Neural cell (in vitro differentiated cells): ENCODE results near the gene SPATS2. TPM values are rescaled to one million over a fixed set of nuclear protein-coding genes. Genes with fewer than 3 reads are reported as not detected.

ENCODE experiments used
- H2AFZ ChIP-seq: fragments of 200-600, 300-800 bp; sonication (generic), shearing (Covaris generic); 2 replicates; pipeline ENCODE4 v1.6.0; 2014; ENCODE audit warnings: low read depth, mild to moderate bottlenecking, antibody characterized with exemption, low read length, moderate library complexity
- H3F3A ChIP-seq: fragments of 200-600 bp; shearing (Covaris generic); 2 replicates; pipeline ENCODE4 v1.6.1; 2016; ENCODE audit warnings: mild to moderate bottlenecking, moderate library complexity, mixed read lengths, antibody characterized with exemption, low read length; ENCODE audit not compliant: insufficient read depth, poor library complexity, severe bottlenecking
- H3K27ac ChIP-seq: fragments of 200-600, 300-800 bp; sonication (generic), shearing (Covaris generic); 2 replicates; pipeline ENCODE4 v1.5.1; 2014; ENCODE audit warnings: mild to moderate bottlenecking, low read length, moderate library complexity
- H3K27me3 ChIP-seq: fragments of 300-800, 200-600 bp; sonication (generic), shearing (Covaris generic); 2 replicates; pipeline ENCODE4 v1.6.0; 2014; ENCODE audit warnings: mild to moderate bottlenecking, low read depth, low read length, moderate library complexity; ENCODE audit not compliant: insufficient read depth
- H3K36me3 ChIP-seq: fragments of 300-800, 200-600 bp; sonication (generic), shearing (Covaris generic); 2 replicates; pipeline ENCODE4 v1.5.1; 2014; ENCODE audit warnings: mild to moderate bottlenecking, antibody characterized with exemption, low read length, moderate library complexity; ENCODE audit not compliant: insufficient read depth
- H3K4me2 ChIP-seq: fragments of 300-800, 200-600 bp; sonication (generic), shearing (Covaris generic); 2 replicates; pipeline ENCODE4 v1.6.0; 2014; ENCODE audit warnings: mild to moderate bottlenecking, low read length
- H3K4me3 ChIP-seq: fragments of 300-800, 200-600 bp; sonication (generic), shearing (Covaris generic); 2 replicates; pipeline ENCODE4 v1.5.1; 2014; ENCODE audit warnings: mild to moderate bottlenecking, low read length, moderate library complexity
- H3K79me2 ChIP-seq: fragments of 200-600 bp; shearing (Covaris generic); replicated peaks from 2 replicates; pipeline ENCODE4 v1.6.0; 2014; ENCODE audit warnings: mild to moderate bottlenecking, low read length, moderate library complexity; ENCODE audit not compliant: insufficient read depth
- H3K9ac ChIP-seq: fragments of 300-800, 200-600 bp; sonication (generic), shearing (Covaris generic); 2 replicates; pipeline ENCODE4 v1.6.1; 2016; ENCODE audit warnings: mild to moderate bottlenecking, low read length, mixed read lengths
- H3K9me2 ChIP-seq: fragments of 200-600 bp; shearing (Covaris generic); 2 replicates; pipeline ENCODE4 v1.6.1; 2016; ENCODE audit warnings: mild to moderate bottlenecking, low read length, mixed read lengths; ENCODE audit not compliant: insufficient read depth
- H3K9me3 ChIP-seq: fragments of 200-600, 300-800 bp; sonication (generic), shearing (Covaris generic); 2 replicates; pipeline ENCODE4 v1.6.1; 2016; ENCODE audit warnings: mild to moderate bottlenecking, mixed run types, low read length, moderate library complexity, mixed read lengths
- H4K20me1 ChIP-seq: fragments of 200-600 bp; shearing (Covaris generic); 2 replicates; pipeline ENCODE4 v1.6.1; 2016; ENCODE audit warnings: mild to moderate bottlenecking, mixed run types; ENCODE audit not compliant: insufficient read depth
- CTCF ChIP-seq: fragments of 450-650 bp; IDR thresholded peaks from 2 replicates; pipeline ENCODE4 v1.5.1; 2014; ENCODE audit warnings: antibody characterized with exemption, mild to moderate bottlenecking, moderate library complexity; ENCODE audit not compliant: poor library complexity, severe bottlenecking
- EP300 ChIP-seq: fragments of 450-650 bp; conservative IDR thresholded peaks from 2 replicates; pipeline ENCODE4 v1.6.1; 2014; ENCODE audit warnings: antibody characterized with exemption, mild to moderate bottlenecking, moderate library complexity; ENCODE audit not compliant: poor library complexity, severe bottlenecking
- EZH2 ChIP-seq: fragments of 200-600, 300-800 bp; shearing (Covaris generic), sonication (generic); IDR thresholded peaks from 2 replicates; pipeline ENCODE4 v1.6.1; 2014; ENCODE audit warnings: antibody characterized with exemption, low read length, borderline replicate concordance, mild to moderate bottlenecking; ENCODE audit not compliant: insufficient read depth, poor library complexity, severe bottlenecking
- MXI1 ChIP-seq: fragments of 450-650 bp; conservative IDR thresholded peaks from 2 replicates; pipeline ENCODE4 v1.6.1; 2014; ENCODE audit warnings: antibody characterized with exemption, mild to moderate bottlenecking; ENCODE audit not compliant: poor library complexity, severe bottlenecking
- POLR2AphosphoS5 ChIP-seq: IDR thresholded peaks from 2 replicates; pipeline ENCODE4 v1.6.1; 2012
- RAD21 ChIP-seq: fragments of 450-650 bp; conservative IDR thresholded peaks from 2 replicates; pipeline ENCODE4 v1.6.1; 2014; ENCODE audit warnings: antibody characterized with exemption, mild to moderate bottlenecking, moderate library complexity
- REST ChIP-seq: IDR thresholded peaks from 2 replicates; pipeline ENCODE4 v1.6.1; 2012; ENCODE audit warnings: borderline replicate concordance
- SMC3 ChIP-seq: fragments of 450-650 bp; conservative IDR thresholded peaks from 2 replicates; pipeline ENCODE4 v1.6.1; 2014; ENCODE audit warnings: antibody characterized with exemption, mild to moderate bottlenecking, moderate library complexity; ENCODE audit not compliant: poor library complexity
- TAF1 ChIP-seq: IDR thresholded peaks from 2 replicates; pipeline ENCODE4 v1.6.1; 2012; ENCODE audit warnings: low read depth
- polyA plus RNA-seq: library from polyadenylated mRNA; depleted of rRNA; stranded (reverse); fragments of >200 nt; gene quantifications from 2 replicates; pipeline ENCODE4 v1.2.3, GENCODE V29; 2014

Gene SPATS2
- polyA plus RNA-seq, 1 donor from 2014 or later = 58.4 TPM

GRCh38 chr12:49364989-49365388 lies 2.3 kb upstream of the SPATS2 start:
- Histone ChIP-seq H2AFZ (no peak overlapping the region), H4K20me1 (no peaks in the 10 kb centered on the region), H3K36me3 (no peaks in the 10 kb centered on the region), H3K4me3 (no peak overlapping the region), H3K27ac (no peak overlapping the region), H3K4me2 (no peak overlapping the region), H3K79me2 (peaks cover 22% of the 10 kb centered on the region), H3K9me2 (no peaks in the 10 kb centered on the region), H3K9me3 (no peaks in the 10 kb centered on the region), H3F3A (no peaks in the 10 kb centered on the region), H3K27me3 (no peaks in the 10 kb centered on the region), H3K9ac (no peak overlapping the region)
- TF ChIP-seq EZH2 = no peak
- no peak for TF ChIP-seq SMC3
- no peak for TF ChIP-seq RAD21
- no peak for TF ChIP-seq EP300
- no peak for TF ChIP-seq MXI1
- TF ChIP-seq CTCF = no peak
- TF ChIP-seq TAF1 = no peak
- no peak for TF ChIP-seq POLR2AphosphoS5
- no peak for TF ChIP-seq REST

- Histone ChIP-seq H3K79me2 (peaks cover 27% of the 10 kb centered on the region), H3K27ac (no peak overlapping the region), H3K27me3 (no peaks in the 10 kb centered on the region), H3K4me2 (no peak overlapping the region), H3K9me2 (no peaks in the 10 kb centered on the region), H2AFZ (no peak overlapping the region), H3K36me3 (no peaks in the 10 kb centered on the region), H3K9ac (no peak overlapping the region), H4K20me1 (no peaks in the 10 kb centered on the region), H3K4me3 (no peak overlapping the region), H3K9me3 (no peaks in the 10 kb centered on the region), H3F3A (no peaks in the 10 kb centered on the region)
- TF ChIP-seq CTCF = no peak
- no peak for TF ChIP-seq REST
- TF ChIP-seq POLR2AphosphoS5 = no peak
- TF ChIP-seq MXI1 = no peak
- no peak for TF ChIP-seq SMC3
- TF ChIP-seq EZH2 = no peak
- no peak for TF ChIP-seq TAF1
- TF ChIP-seq EP300 = no peak
- TF ChIP-seq RAD21 = no peak
Measured at GRCh38 chr12:49365542-49365941, 1.7 kb upstream of the SPATS2 start.
